ENCODE measurements around the gene CCDC146. TPM values are rescaled to one million over a fixed set of nuclear protein-coding genes. Genes with fewer than 3 reads are reported as not detected.

CCDC146 gene
- total and polyA plus RNA-seq, 10 of the 15 experiments (the other 5 are each of a cell fraction or from before 2014, with no cell fraction given) = 0.28 to 5.3 (median 1.3) TPM

DNA sequence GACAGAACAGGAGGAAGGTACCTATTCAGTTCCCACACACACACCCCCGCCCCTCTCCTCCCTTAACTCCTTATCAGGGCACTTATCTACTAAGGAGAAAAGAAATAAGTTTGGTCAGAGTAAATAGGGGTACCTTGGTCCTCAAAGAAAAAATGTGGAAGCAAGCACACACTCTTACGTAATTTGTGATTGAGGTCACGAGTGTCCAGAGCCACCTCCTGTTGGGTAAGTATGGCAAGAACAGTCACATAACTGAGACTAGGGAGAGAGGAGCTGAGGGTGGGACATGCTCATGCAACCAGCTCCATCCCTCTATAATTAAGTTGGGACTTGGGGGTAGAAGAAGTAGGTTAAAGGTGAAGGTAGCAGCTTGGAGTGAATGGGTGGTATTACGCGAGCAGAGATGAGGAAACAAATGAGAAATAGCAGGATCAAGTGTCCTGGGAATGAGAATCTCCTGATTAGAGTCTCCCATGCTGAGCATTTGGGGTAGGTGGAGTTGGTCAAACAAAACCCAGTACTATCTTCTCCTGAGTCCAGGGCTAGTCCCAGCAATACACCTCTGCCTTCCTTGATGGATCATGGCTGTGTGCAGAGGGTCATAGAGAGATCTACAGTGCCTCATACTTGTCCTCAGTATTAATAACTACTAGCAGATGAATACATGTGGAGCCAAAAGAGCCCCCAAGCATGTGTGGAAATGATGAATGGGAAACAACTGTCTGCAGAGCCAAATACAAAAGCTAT, 216.6 kb downstream of the CCDC146 start (continued):
- TF ChIP-seq CHD4 (IDR thresholded peaks at IDR 0.05) = no peak

- ATAC-seq (no peak), FAIRE-seq (no peak), DNase-seq (ENCODE audit: low read depth, low spot score) (no peak)
- Histone ChIP-seq H3K9ac (ENCODE audit: control insufficient read depth, insufficient read depth, low read length) (no peak overlapping the region), H3K36me3 (ENCODE audit: control insufficient read depth in 2 of 2, insufficient read depth in 2 of 2, low read length in 1 of 2) (no peaks in the 10 kb centered on the region), H3K4me1 (ENCODE audit: control insufficient read depth, insufficient read depth, low read length) (peaks cover 18% of the 10 kb centered on the region), H2AFZ (ENCODE audit: control insufficient read depth, low read depth, low read length) (no peak overlapping the region), H3K27me3 (replicated peaks in 1 of 2; ENCODE audit: control insufficient read depth in 2 of 2, insufficient read depth in 2 of 2, low read length in 1 of 2) (no peaks in the 10 kb centered on the region), H3K4me2 (ENCODE audit: control insufficient read depth, insufficient read depth) (no peak overlapping the region), H3K27ac (ENCODE audit: control insufficient read depth, insufficient read depth) (no peak overlapping the region), H3K9me3 (replicated peaks; ENCODE audit: control insufficient read depth, insufficient read depth, low read length) (no peaks in the 10 kb centered on the region), H3K4me3 (no peak overlapping the region), H3K79me2 (ENCODE audit: control insufficient read depth, insufficient read depth, low read length) (no peaks in the 10 kb centered on the region), H4K20me1 (ENCODE audit: control insufficient read depth, insufficient read depth) (no peaks in the 10 kb centered on the region)
- in situ Hi-C loops (cut with MboI) (no loop called here), intact Hi-C loops (cut with micrococcal nuclease; ENCODE audit: unreplicated experiment) (no loop called here)
- ChIA-PET POLR2A (no interaction called here), CTCF (no interaction called here), SMC1A (ENCODE audit: uncharacterized antibody, unreplicated experiment) (interaction anchor here (0.7 to 1.2 kb wide), 3 partner anchors 9 to 57 kb away, joined by 3 to 4 read pairs (median 3); no protein-coding TSS in a partner anchor), RAD21 (ENCODE audit: unreplicated experiment) (interaction anchor here (1.0 kb wide), 1 partner anchor 93 kb away, joined by 5 read pairs; no protein-coding TSS in a partner anchor)
- BruUV-seq (replicated peaks) = no TSS peak
- WGBS (ENCODE audit: insufficient coverage, insufficient replicate concordance, low lambda C conversion rate, missing lambda C conversion rate) = 72% methylated on average over 5 of the region's 5 CpGs
- no peak for TF ChIP-seq RB1 (IDR thresholded peaks at IDR 0.05; ENCODE audit: borderline replicate concordance)
These were observed 217.3 kb downstream of the CCDC146 start for GRCh38 chr7:77339726-77340125.

Other genes starting within 250 kb of the CCDC146 start
- gene SPDYE17, start 90.3 kb upstream of the CCDC146 start, total RNA-seq (2014; rRNA removed) = not detected in 2 replicates
- gene SPDYE17, start 90.3 kb upstream of the CCDC146 start, total RNA-seq (2014; rRNA removed; fragmentation: Illumina TruSeq; extraction: Trizol) = not detected in 2 replicates
- not detected in 2 replicates for gene SPDYE17, start 90.3 kb upstream of the CCDC146 start, total RNA-seq (2021)
- gene SPDYE17, start 90.3 kb upstream of the CCDC146 start, polyA plus RNA-seq (2011; rRNA removed) = not detected in 2 replicates
- gene SPDYE17, start 90.3 kb upstream of the CCDC146 start, polyA plus RNA-seq (2014; fragmentation: Illumina TruSeq; extraction: Trizol) = not detected in 2 replicates
- gene SPDYE17, start 90.3 kb upstream of the CCDC146 start, polyA plus RNA-seq (2014; fragmentation: Nextera tagmentation; extraction: Ambion mirVana) = not detected
- not detected in 2 replicates for gene SPDYE17, start 90.3 kb upstream of the CCDC146 start, polyA plus RNA-seq (2014; rRNA removed)
- not detected for gene SPDYE17, start 90.3 kb upstream of the CCDC146 start, polyA plus RNA-seq (2016; fragmentation: Nextera tagmentation; extraction: Ambion mirVana)
- 0.16 and 0.23 TPM in 2 replicates for gene SPDYE18, start 60.1 kb upstream of the CCDC146 start, total RNA-seq (2014; rRNA removed)
- gene SPDYE18, start 60.1 kb upstream of the CCDC146 start, total RNA-seq (2014; rRNA removed; fragmentation: Illumina TruSeq; extraction: Trizol) = 0.27 TPM in 1 of 2 replicates, not detected in the other
- gene SPDYE18, start 60.1 kb upstream of the CCDC146 start, total RNA-seq (2021) = 0.74 TPM in 1 of 2 replicates, not detected in the other
- gene SPDYE18, start 60.1 kb upstream of the CCDC146 start, polyA plus RNA-seq (2011; rRNA removed) = 0.20 and 0.23 TPM in 2 replicates
- gene SPDYE18, start 60.1 kb upstream of the CCDC146 start, polyA plus RNA-seq (2014; fragmentation: Illumina TruSeq; extraction: Trizol) = 0.29 TPM in 1 of 2 replicates, not detected in the other
- not detected for gene SPDYE18, start 60.1 kb upstream of the CCDC146 start, polyA plus RNA-seq (2014; fragmentation: Nextera tagmentation; extraction: Ambion mirVana)
- 0.56 TPM in 1 of 2 replicates, not detected in the other for gene SPDYE18, start 60.1 kb upstream of the CCDC146 start, polyA plus RNA-seq (2014; rRNA removed)
- under 1 TPM in 1 of 2 experiments, not detected in 1; 0.39 TPM for gene SPDYE18, start 60.1 kb upstream of the CCDC146 start, polyA plus RNA-seq (2016; fragmentation: Nextera tagmentation; extraction: Ambion mirVana)
- gene FGL2, start 77.2 kb downstream of the CCDC146 start, total RNA-seq (2014; rRNA removed) = 1.9 and 2.5 TPM in 2 replicates
- 3.2 and 3.5 TPM in 2 replicates for gene FGL2, start 77.2 kb downstream of the CCDC146 start, total RNA-seq (2014; rRNA removed; fragmentation: Illumina TruSeq; extraction: Trizol)
- gene FGL2, start 77.2 kb downstream of the CCDC146 start, total RNA-seq (2021) = 1.2 and 1.7 TPM in 2 replicates
- gene FGL2, start 77.2 kb downstream of the CCDC146 start, polyA plus RNA-seq (2011; rRNA removed) = 0.04 TPM in 1 of 2 replicates, not detected in the other
- gene FGL2, start 77.2 kb downstream of the CCDC146 start, polyA plus RNA-seq (2014; fragmentation: Illumina TruSeq; extraction: Trizol) = 2.5 and 4.3 TPM in 2 replicates
- gene FGL2, start 77.2 kb downstream of the CCDC146 start, polyA plus RNA-seq (2014; fragmentation: Nextera tagmentation; extraction: Ambion mirVana) = 1 to 10 TPM; 1.2 to 1.6 TPM
- 1.4 and 1.5 TPM in 2 replicates for gene FGL2, start 77.2 kb downstream of the CCDC146 start, polyA plus RNA-seq (2014; rRNA removed)
- under 1 TPM; 0.44 to 0.66 TPM for gene FGL2, start 77.2 kb downstream of the CCDC146 start, polyA plus RNA-seq (2016; fragmentation: Nextera tagmentation; extraction: Ambion mirVana)

All from GM12878 (cell line).